Esophagus muscularis mucosa (tissue), 4 donors: Measurements from ENCODE around the gene KIAA0040. TPM values are rescaled to one million over a fixed set of nuclear protein-coding genes. Genes with fewer than 3 reads are reported as not detected.

ENCODE experiments used
- DNase-seq: peaks from one replicate; pipeline ENCODE4 v3.0.0-alpha.2; 2017; ENCODE audit errors: extremely low spot score
- H3K27ac ChIP-seq, 4 donors: fragments of 200-600 bp; sonication (generic); replicated peaks in 1 of 4; 1 replicate in 3 of 4; 2 replicates in 1 of 4; pipeline ENCODE4 v1.5.1; 2016 to 2019; ENCODE audit warnings: mild to moderate bottlenecking in 1 of 4
- H3K27me3 ChIP-seq, 4 donors: fragments of 200-600 bp; sonication (generic); one replicate each; pipeline versions ENCODE4 v1.5.1 to v1.6.0; 2016 to 2019
- H3K36me3 ChIP-seq, 4 donors: fragments of 200-600 bp; sonication (generic); one replicate each; pipeline ENCODE4 v1.5.1; 2016 to 2019
- H3K4me1 ChIP-seq, 4 donors: fragments of 200-600 bp; sonication (generic); one replicate each; pipeline ENCODE4 v1.5.1; 2016 to 2019
- H3K4me3 ChIP-seq, 4 donors: fragments of 200-600 bp; sonication (generic); 1 replicate in 2 of 4; 2 replicates in 2 of 4; pipeline ENCODE4 v1.5.1; 2016 to 2019; ENCODE audit warnings: mild to moderate bottlenecking in 4 of 4, moderate library complexity in 1 of 4
- H3K9me3 ChIP-seq, 4 donors: fragments of 200-600 bp; sonication (generic); 1 replicate in 3 of 4; 2 replicates in 1 of 4; pipeline ENCODE4 v1.5.1; 2016 to 2019
- CTCF ChIP-seq, 3 experiments: fragments of 200-600 bp in 2 of 3; fragments of 450-650 bp in 1 of 3; sonication (generic) in 2 of 3; IDR thresholded peaks; one replicate each; pipeline ENCODE4 v1.5.1; 2017 to 2019; ENCODE audit warnings: antibody characterized with exemption in 3 of 3, mild to moderate bottlenecking in 2 of 3, moderate library complexity in 1 of 3
- EP300 ChIP-seq: sonication (generic); formaldehyde crosslinking; IDR thresholded peaks from one replicate; pipeline ENCODE4 v1.6.1; 2017; ENCODE audit warnings: antibody characterized with exemption
- POLR2A ChIP-seq: fragments of 450-650 bp; IDR thresholded peaks from one replicate; pipeline ENCODE4 v1.6.1; 2017; ENCODE audit warnings: antibody characterized with exemption, moderate library complexity, mild to moderate bottlenecking, low read depth
- POLR2AphosphoS5 ChIP-seq, 2 donors: sonication (generic); formaldehyde crosslinking; IDR thresholded peaks; one replicate each; pipeline ENCODE4 v1.6.1; 2017; ENCODE audit warnings: antibody characterized with exemption in 2 of 2
- WGBS: methylation state at CpG from one replicate; pipeline ENCODE4 v1.1.5; 2018; 5-methylcytosine and 5-hydroxymethylcytosine counted together
- intact Hi-C: fragments of 100-400 bp; cut with DNase I; formaldehyde crosslinking; loops from one replicate; pipeline ENCODE4 v1.15.1; 2023
- total RNA-seq, 4 donors: library from RNA; depleted of rRNA; stranded (reverse); fragments of >200 nt; gene quantifications; one replicate each; pipeline versions ENCODE4 v1.1.0 to v1.2.1, GENCODE V29; 2016

Gene KIAA0040
- total RNA-seq, 4 donors from 2014 or later = 37.0 to 109 (median 45.1) TPM

GRCh38 chr1:175197531-175197930 lies 5.0 kb upstream of the KIAA0040 start:
- no peak for DNase-seq
- Histone ChIP-seq H3K36me3 (no peaks in the 10 kb centered on the region), H3K27me3 (no peaks in the 10 kb centered on the region), H3K4me3 (no peak overlapping the region), H3K27ac (no peak overlapping the region), H3K9me3 (no peaks in the 10 kb centered on the region), H3K4me1 (peaks cover 32 to 34% (median 33%) of the 10 kb centered on the region in 4 donors)
- intact Hi-C loops = no loop called here
- TF ChIP-seq POLR2A (no peak), CTCF (IDR thresholded peaks at IDR 0.05) (no peak), EP300 (no peak), POLR2AphosphoS5 (IDR thresholded peaks at IDR 0.05) (no peak)
- WGBS = 87% methylated on average over 2 of the region's 2 CpGs

GRCh38 chr1:175195798-175196197 lies 3.2 kb upstream of the KIAA0040 start:
- DNase-seq = peak; percentile 89
- Histone ChIP-seq H3K27me3 (no peaks in the 10 kb centered on the region), H3K36me3 (no peaks in the 10 kb centered on the region), H3K4me3 (no peak overlapping the region), H3K9me3 (no peaks in the 10 kb centered on the region), H3K4me1 (peaks cover 29 to 33% (median 32%) of the 10 kb centered on the region in 4 donors), H3K27ac (no peak overlapping the region)
- 75% methylated on average over 3 of the region's 3 CpGs for WGBS
- no peak for TF ChIP-seq EP300
- TF ChIP-seq POLR2A = no peak
- TF ChIP-seq CTCF (IDR thresholded peaks at IDR 0.05) = no peak
- TF ChIP-seq POLR2AphosphoS5 (IDR thresholded peaks at IDR 0.05) = no peak
- intact Hi-C loops = no loop called here

GRCh38 chr1:175195281-175195680 lies 2.7 kb upstream of the KIAA0040 start:
- whole genome bisulfite sequencing = 0% methylated on average over 1 of the region's 1 CpG
- Histone ChIP-seq H3K9me3 (no peaks in the 10 kb centered on the region), H3K4me3 (no peak overlapping the region), H3K27ac (no peak overlapping the region), H3K36me3 (no peaks in the 10 kb centered on the region), H3K4me1 (peaks cover 26 to 33% (median 31%) of the 10 kb centered on the region in 4 donors), H3K27me3 (no peaks in the 10 kb centered on the region)
- no peak for TF ChIP-seq POLR2A
- TF ChIP-seq POLR2AphosphoS5 (IDR thresholded peaks at IDR 0.05) = no peak
- TF ChIP-seq CTCF (IDR thresholded peaks at IDR 0.05) = no peak
- no peak for TF ChIP-seq EP300
- intact Hi-C loops = no loop called here
- no peak for DNase-seq

GRCh38 chr1:175193527-175193910 lies 943 bp upstream of the KIAA0040 start:
- no peaks in the 10 kb centered on the region for H3K9me3 ChIP-seq
- no peaks in the 10 kb centered on the region for H3K36me3 ChIP-seq
- peak; percentile 80 for DNase-seq
- peak overlapping the region; percentile 66 to 81 (median 68) for H3K4me3 ChIP-seq
- no peak for TF ChIP-seq EP300
- TF ChIP-seq POLR2A = no peak
- no peak for TF ChIP-seq POLR2AphosphoS5 (IDR thresholded peaks at IDR 0.05)
- no peak for TF ChIP-seq CTCF (IDR thresholded peaks at IDR 0.05)
- peak overlapping the region; percentile 86 to 89 (median 88) for H3K27ac ChIP-seq
- WGBS = 61% methylated on average over 4 of the region's 4 CpGs
- no peaks in the 10 kb centered on the region for H3K27me3 ChIP-seq
- peaks cover 31 to 45% (median 38%) of the 10 kb centered on the region in 4 donors for H3K4me1 ChIP-seq
- intact Hi-C loops = loop anchor here (5.0 kb wide), 1 partner anchor 36 kb away; no protein-coding TSS in a partner anchor

- Histone ChIP-seq H3K9me3 (no peaks in the 10 kb centered on the region), H3K27me3 (no peaks in the 10 kb centered on the region), H3K36me3 (peaks cover 0 to 6% (median 0%) of the 10 kb centered on the region in 4 donors), H3K27ac (peak overlapping the region; percentile 86 to 89 (median 88)), H3K4me1 (peaks cover 37 to 56% (median 45%) of the 10 kb centered on the region in 4 donors), H3K4me3 (peak overlapping the region; percentile 66 to 81 (median 68))
- 1% methylated on average over 17 of the region's 17 CpGs for whole genome bisulfite sequencing
- TF ChIP-seq EP300 (no peak), POLR2AphosphoS5 (IDR thresholded peaks at IDR 0.05) (no peak), POLR2A (no peak), CTCF (IDR thresholded peaks at IDR 0.05) (no peak)
- intact Hi-C loops = loop anchor here (5.0 kb wide), 1 partner anchor 35 kb away; no protein-coding TSS in a partner anchor
- DNase-seq = peak; percentile 92
Observed at GRCh38 chr1:175192111-175192629, 406 bp downstream of the KIAA0040 start.
